ENCODE results near the gene ZNF563.
A peak's percentile ranks its signal among the peaks of the same experiment; 100 is the strongest.

Gene ZNF563

DNA sequence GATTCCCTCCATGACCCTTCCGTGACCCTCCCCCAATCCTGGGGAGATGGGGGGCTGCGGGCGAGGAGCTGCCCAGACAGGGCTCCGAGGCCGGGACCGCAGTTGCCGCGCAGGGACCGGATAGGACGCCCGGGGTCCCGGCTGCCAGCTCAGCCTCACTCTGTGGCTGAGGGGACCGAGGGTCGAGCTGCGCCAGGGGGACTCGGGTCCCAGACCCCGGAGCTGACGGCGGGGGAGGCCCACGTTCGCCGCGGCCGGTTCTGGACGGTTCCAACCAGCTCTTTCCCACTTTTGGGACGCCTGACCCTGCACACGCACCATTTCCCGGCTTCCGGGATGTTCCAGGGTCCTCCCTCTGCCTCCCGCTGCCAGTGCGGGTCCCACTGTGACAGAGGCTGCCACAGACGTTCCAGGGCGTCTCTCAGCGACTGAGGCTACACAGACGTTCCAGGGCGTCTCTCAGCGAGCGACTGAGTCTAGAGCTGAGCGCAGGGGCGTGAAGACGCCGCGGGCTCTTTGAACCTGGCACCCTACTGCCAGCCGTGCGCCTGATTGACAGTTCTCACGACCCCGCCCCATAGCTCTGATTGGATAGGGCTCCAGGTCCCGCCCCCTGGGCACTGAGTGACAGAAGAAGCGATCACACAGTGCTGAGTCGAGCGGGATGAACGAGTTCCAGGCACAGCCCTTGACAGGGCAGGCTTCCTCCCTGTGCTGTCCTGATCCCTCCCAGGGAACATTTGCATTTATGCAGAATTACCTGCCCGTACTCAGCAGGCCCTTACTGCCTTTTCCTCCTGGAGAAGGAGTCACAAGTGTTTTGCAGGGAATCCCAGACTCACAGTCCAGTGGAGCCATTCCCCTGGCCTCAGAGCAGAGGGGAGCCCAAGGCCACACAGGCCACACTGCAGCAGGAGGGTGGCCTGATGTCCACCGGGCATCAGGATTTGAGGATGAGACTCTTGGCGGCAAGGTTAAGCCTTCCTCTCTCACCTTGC is at the start of gene ZNF563:
TSS of gene ZNF563 (minus strand) at position 472 of the 998 bp plus-strand sequence. CDS start at position 321, 151 bp downstream.
- Histone ChIP-seq H3K9me3 (ENCODE audit: control insufficient read depth, low read length) (no peaks in the 10 kb centered on the region), H3K36me3 (ENCODE audit: control insufficient read depth, insufficient read depth, low read length) (no peaks in the 10 kb centered on the region), H3K4me3 (ENCODE audit: low read depth, low read length) (peak within 1 kb of the TSS; percentile 89), H3K27me3 (ENCODE audit: control insufficient read depth, insufficient read depth, low read length) (no peaks in the 10 kb centered on the region), H2AFZ (peak within 1 kb of the TSS; percentile 89), H3K4me1 (peaks cover 7% of the 10 kb centered on the region), H3K4me2 (ENCODE audit: low read length) (peak within 1 kb of the TSS; percentile 92), H3K9ac (no peak within 1 kb of the TSS), H3K27ac (peak within 1 kb of the TSS; percentile 70), H3K79me2 (no peaks in the 10 kb centered on the region)
- TF ChIP-seq, protein P1, sequence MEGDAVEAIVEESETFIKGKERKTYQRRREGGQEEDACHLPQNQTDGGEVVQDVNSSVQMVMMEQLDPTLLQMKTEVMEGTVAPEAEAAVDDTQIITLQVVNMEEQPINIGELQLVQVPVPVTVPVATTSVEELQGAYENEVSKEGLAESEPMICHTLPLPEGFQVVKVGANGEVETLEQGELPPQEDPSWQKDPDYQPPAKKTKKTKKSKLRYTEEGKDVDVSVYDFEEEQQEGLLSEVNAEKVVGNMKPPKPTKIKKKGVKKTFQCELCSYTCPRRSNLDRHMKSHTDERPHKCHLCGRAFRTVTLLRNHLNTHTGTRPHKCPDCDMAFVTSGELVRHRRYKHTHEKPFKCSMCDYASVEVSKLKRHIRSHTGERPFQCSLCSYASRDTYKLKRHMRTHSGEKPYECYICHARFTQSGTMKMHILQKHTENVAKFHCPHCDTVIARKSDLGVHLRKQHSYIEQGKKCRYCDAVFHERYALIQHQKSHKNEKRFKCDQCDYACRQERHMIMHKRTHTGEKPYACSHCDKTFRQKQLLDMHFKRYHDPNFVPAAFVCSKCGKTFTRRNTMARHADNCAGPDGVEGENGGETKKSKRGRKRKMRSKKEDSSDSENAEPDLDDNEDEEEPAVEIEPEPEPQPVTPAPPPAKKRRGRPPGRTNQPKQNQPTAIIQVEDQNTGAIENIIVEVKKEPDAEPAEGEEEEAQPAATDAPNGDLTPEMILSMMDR (IDR thresholded peaks at IDR 0.05): no peak

GRCh38 chr19:12380444-12380737 is 47.0 kb upstream of the ZNF563 start:
- H3K79me2 ChIP-seq: no peaks in the 10 kb centered on the region
- no peak overlapping the region for H3K4me2 ChIP-seq (ENCODE audit: low read length)
- no peaks in the 10 kb centered on the region for H3K27me3 ChIP-seq (ENCODE audit: control insufficient read depth, insufficient read depth, low read length)
- no peaks in the 10 kb centered on the region for H3K9me3 ChIP-seq (ENCODE audit: control insufficient read depth, low read length)
- no peak overlapping the region for H2AFZ ChIP-seq
- no peak overlapping the region for H3K9ac ChIP-seq
- H3K27ac ChIP-seq: no peak overlapping the region
- TF ChIP-seq, protein P1 (IDR thresholded peaks at IDR 0.05): no peak
- no peak overlapping the region for H3K4me3 ChIP-seq (ENCODE audit: low read depth, low read length)
- H3K4me1 ChIP-seq: no peaks in the 10 kb centered on the region
- no peaks in the 10 kb centered on the region for H3K36me3 ChIP-seq (ENCODE audit: control insufficient read depth, insufficient read depth, low read length)

GRCh38 chr19:12379732-12380443 is 46.5 kb upstream of the ZNF563 start:
- H2AFZ ChIP-seq: no peak overlapping the region
- H3K36me3 ChIP-seq (ENCODE audit: control insufficient read depth, insufficient read depth, low read length): no peaks in the 10 kb centered on the region
- H3K27ac ChIP-seq: no peak overlapping the region
- TF ChIP-seq, protein P1 (IDR thresholded peaks at IDR 0.05): no peak
- no peaks in the 10 kb centered on the region for H3K9me3 ChIP-seq (ENCODE audit: control insufficient read depth, low read length)
- no peak overlapping the region for H3K4me3 ChIP-seq (ENCODE audit: low read depth, low read length)
- no peaks in the 10 kb centered on the region for H3K27me3 ChIP-seq (ENCODE audit: control insufficient read depth, insufficient read depth, low read length)
- H3K4me2 ChIP-seq (ENCODE audit: low read length): no peak overlapping the region
- H3K9ac ChIP-seq: no peak overlapping the region
- H3K79me2 ChIP-seq: no peaks in the 10 kb centered on the region
- H3K4me1 ChIP-seq: no peaks in the 10 kb centered on the region

DNA sequence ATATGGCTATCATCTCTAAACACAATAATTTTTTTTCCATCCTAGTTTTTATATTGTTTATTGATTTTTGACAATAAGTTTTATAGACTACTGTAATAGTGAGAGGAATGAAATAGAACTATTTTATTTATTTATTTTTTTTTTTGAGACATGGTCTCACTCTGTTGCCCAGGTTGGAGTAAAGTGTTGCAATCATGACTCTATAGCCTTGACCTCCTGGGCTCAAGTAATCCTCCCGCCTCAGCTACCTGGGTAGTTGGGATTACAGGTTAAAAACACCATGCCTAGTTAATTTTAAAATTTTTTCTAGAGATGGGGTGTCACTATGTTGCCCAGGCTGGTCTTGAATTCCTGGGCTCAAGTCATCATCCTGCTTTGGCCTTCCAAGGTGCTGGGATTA is 40.6 kb upstream of the ZNF563 start:
- Histone ChIP-seq H3K4me3 (ENCODE audit: low read depth, low read length) (no peak overlapping the region), H3K9ac (no peak overlapping the region), H3K36me3 (ENCODE audit: control insufficient read depth, insufficient read depth, low read length) (no peaks in the 10 kb centered on the region), H3K4me2 (ENCODE audit: low read length) (no peak overlapping the region), H2AFZ (no peak overlapping the region), H3K27me3 (ENCODE audit: control insufficient read depth, insufficient read depth, low read length) (no peaks in the 10 kb centered on the region), H3K9me3 (ENCODE audit: control insufficient read depth, low read length) (no peaks in the 10 kb centered on the region), H3K4me1 (no peaks in the 10 kb centered on the region), H3K79me2 (no peaks in the 10 kb centered on the region), H3K27ac (no peak overlapping the region)
- TF ChIP-seq, protein P1 (IDR thresholded peaks at IDR 0.05): no peak
